ENCODE results near the gene DPEP3. TPM values are rescaled to one million over a fixed set of nuclear protein-coding genes. Genes with fewer than 3 reads are reported as not detected.

DPEP3 gene
- total RNA-seq, 1 donor from 2014 or later: not detected

- H3K9me3 Mint-ChIP-seq (ENCODE audit: unreplicated experiment): peaks cover 3% of the 10 kb centered on the region
- H3K27ac Mint-ChIP-seq (ENCODE audit: unreplicated experiment): no peak overlapping the region
- DNase-seq: no peak
- peaks cover 4% of the 10 kb centered on the region for H3K4me1 Mint-ChIP-seq (ENCODE audit: low read depth, unreplicated experiment)
- TF ChIP-seq CTCF (IDR thresholded peaks at IDR 0.05; ENCODE audit: partially characterized antibody, unreplicated experiment): no peak
- H3K27me3 Mint-ChIP-seq (ENCODE audit: unreplicated experiment): peaks cover 6% of the 10 kb centered on the region
- H3K36me3 Mint-ChIP-seq (ENCODE audit: unreplicated experiment): no peaks in the 10 kb centered on the region
- H3K4me3 Mint-ChIP-seq (ENCODE audit: unreplicated experiment): no peak overlapping the region
Observed at GRCh38 chr16:67963662-67964321, 16.5 kb downstream of the DPEP3 start.

- H3K27ac Mint-ChIP-seq (ENCODE audit: unreplicated experiment): no peak overlapping the region
- DNase-seq: no peak
- H3K4me1 Mint-ChIP-seq (ENCODE audit: low read depth, unreplicated experiment): peaks cover 4% of the 10 kb centered on the region
- H3K36me3 Mint-ChIP-seq (ENCODE audit: unreplicated experiment): no peaks in the 10 kb centered on the region
- H3K9me3 Mint-ChIP-seq (ENCODE audit: unreplicated experiment): peaks cover 3% of the 10 kb centered on the region
- no peak overlapping the region for H3K4me3 Mint-ChIP-seq (ENCODE audit: unreplicated experiment)
- TF ChIP-seq CTCF (IDR thresholded peaks at IDR 0.05; ENCODE audit: partially characterized antibody, unreplicated experiment): no peak
- peaks cover 6% of the 10 kb centered on the region for H3K27me3 Mint-ChIP-seq (ENCODE audit: unreplicated experiment)
Observed at GRCh38 chr16:67963292-67963661, 17.0 kb downstream of the DPEP3 start.

- Mint-ChIP-seq H3K27ac (ENCODE audit: unreplicated experiment) (no peak overlapping the region), H3K27me3 (ENCODE audit: unreplicated experiment) (peaks cover 6% of the 10 kb centered on the region), H3K9me3 (ENCODE audit: unreplicated experiment) (peaks cover 6% of the 10 kb centered on the region), H3K36me3 (ENCODE audit: unreplicated experiment) (no peaks in the 10 kb centered on the region), H3K4me3 (ENCODE audit: unreplicated experiment) (no peak overlapping the region), H3K4me1 (ENCODE audit: low read depth, unreplicated experiment) (peaks cover 3% of the 10 kb centered on the region)
- no peak for DNase-seq
- TF ChIP-seq CTCF (IDR thresholded peaks at IDR 0.05; ENCODE audit: partially characterized antibody, unreplicated experiment): no peak
Observed at GRCh38 chr16:67962135-67962534, 18.2 kb downstream of the DPEP3 start.

- Mint-ChIP-seq H3K27me3 (ENCODE audit: unreplicated experiment) (peaks cover 4% of the 10 kb centered on the region), H3K4me3 (ENCODE audit: unreplicated experiment) (no peak overlapping the region), H3K9me3 (ENCODE audit: unreplicated experiment) (peaks cover 6% of the 10 kb centered on the region), H3K27ac (ENCODE audit: unreplicated experiment) (no peak overlapping the region), H3K4me1 (ENCODE audit: low read depth, unreplicated experiment) (no peaks in the 10 kb centered on the region), H3K36me3 (ENCODE audit: unreplicated experiment) (no peaks in the 10 kb centered on the region)
- TF ChIP-seq CTCF (IDR thresholded peaks at IDR 0.05; ENCODE audit: partially characterized antibody, unreplicated experiment): no peak
- no peak for DNase-seq
Observed at GRCh38 chr16:67961551-67961957, 18.7 kb downstream of the DPEP3 start.

GRCh38 chr16:67959536-67960329, 20.6 kb downstream of the DPEP3 start:
- Mint-ChIP-seq H3K36me3 (ENCODE audit: unreplicated experiment) (no peaks in the 10 kb centered on the region), H3K27ac (ENCODE audit: unreplicated experiment) (no peak overlapping the region), H3K4me1 (ENCODE audit: low read depth, unreplicated experiment) (no peaks in the 10 kb centered on the region), H3K27me3 (ENCODE audit: unreplicated experiment) (peaks cover 2% of the 10 kb centered on the region), H3K9me3 (ENCODE audit: unreplicated experiment) (peaks cover 2% of the 10 kb centered on the region), H3K4me3 (ENCODE audit: unreplicated experiment) (no peak overlapping the region)
- DNase-seq: no peak
- TF ChIP-seq CTCF (IDR thresholded peaks at IDR 0.05; ENCODE audit: partially characterized antibody, unreplicated experiment): no peak

All from glutamatergic neuron (in vitro differentiated cells).